Measurements from ENCODE around the gene TMEM9.
"Not testable (repeated sequence)": the region's sequence is repeated elsewhere in the genome, so short reads cannot be mapped to it uniquely, and the experiment has no call there.

Gene TMEM9

GRCh38 chr1:201173736-201174135 is 19.5 kb upstream of the TMEM9 start:
- no peak for DNase-seq (ENCODE audit: low read depth in 2 of 3, low spot score in 1 of 3)

GRCh38 chr1:201172999-201173610 is 18.8 kb upstream of the TMEM9 start:
- no peak for DNase-seq (ENCODE audit: low read depth in 2 of 3, low spot score in 1 of 3)

GRCh38 chr1:201172326-201172725 is 18.1 kb upstream of the TMEM9 start:
- no peak for DNase-seq (ENCODE audit: low read depth in 2 of 3, low spot score in 1 of 3)

GRCh38 chr1:201171063-201172036 is 17.1 kb upstream of the TMEM9 start:
- DNase-seq (ENCODE audit: low read depth in 2 of 3, low spot score in 1 of 3) = peak; percentile 40 to 57 (median 48)

- peak; percentile 69 to 78 (median 77) for DNase-seq (ENCODE audit: low read depth in 2 of 3, low spot score in 1 of 3)
Measured at GRCh38 chr1:201170533-201171062, 16.3 kb upstream of the TMEM9 start.

- DNase-seq (ENCODE audit: low read depth in 2 of 3, low spot score in 1 of 3) = no peak
Measured at GRCh38 chr1:201169971-201170532, 15.8 kb upstream of the TMEM9 start.

GRCh38 chr1:201169203-201169602 is 14.9 kb upstream of the TMEM9 start:
- no peak for DNase-seq (ENCODE audit: low read depth in 2 of 3, low spot score in 1 of 3)

GRCh38 chr1:201167041-201167991 is 13.0 kb upstream of the TMEM9 start:
- DNase-seq (ENCODE audit: low read depth in 2 of 3, low spot score in 1 of 3) = no peak

GRCh38 chr1:201164645-201165044 is 10.4 kb upstream of the TMEM9 start:
- no peak for DNase-seq (ENCODE audit: low read depth in 2 of 3, low spot score in 1 of 3)

- no peak for DNase-seq (ENCODE audit: low read depth in 2 of 3, low spot score in 1 of 3)
Measured at GRCh38 chr1:201163707-201164106, 9.4 kb upstream of the TMEM9 start.

- not testable (repeated sequence) for DNase-seq (ENCODE audit: low read depth in 2 of 3, low spot score in 1 of 3)
Measured at GRCh38 chr1:201163036-201163435, 8.8 kb upstream of the TMEM9 start.

- no peak for DNase-seq (ENCODE audit: low read depth in 2 of 3, low spot score in 1 of 3)
Measured at GRCh38 chr1:201157949-201158348, 3.7 kb upstream of the TMEM9 start.

- no peak for DNase-seq (ENCODE audit: low read depth in 2 of 3, low spot score in 1 of 3)
Measured at GRCh38 chr1:201156819-201157218, 2.5 kb upstream of the TMEM9 start.

GRCh38 chr1:201156346-201156745 is 2.1 kb upstream of the TMEM9 start:
- DNase-seq (ENCODE audit: low read depth in 2 of 3, low spot score in 1 of 3) = no peak

GRCh38 chr1:201155354-201155753 is 1.1 kb upstream of the TMEM9 start:
- DNase-seq (ENCODE audit: low read depth in 2 of 3, low spot score in 1 of 3) = no peak

- DNase-seq (ENCODE audit: low read depth in 2 of 3, low spot score in 1 of 3) = no peak
Measured at GRCh38 chr1:201153474-201154388, 543 bp downstream of the TMEM9 start.

- peak in 1 of 3 donors; percentile 7 for DNase-seq (ENCODE audit: low read depth in 2 of 3, low spot score in 1 of 3)
Measured at GRCh38 chr1:201149400-201149799, 4.9 kb downstream of the TMEM9 start.

GRCh38 chr1:201147396-201148015 is 6.8 kb downstream of the TMEM9 start:
- no peak for DNase-seq (ENCODE audit: low read depth in 2 of 3, low spot score in 1 of 3)

Measured in stimulated activated CD4-positive, alpha-beta T cell treated with anti-CD3 and anti-CD28 coated beads, Interleukin-12 subunit alpha, Interleukin-12 subunit beta, amount 100 ng/mL, for 48 hours (primary cell).